Right kidney (tissue), 1 donor: ENCODE measurements around the gene RIMS4.
"Not testable (repeated sequence)": the region's sequence is repeated elsewhere in the genome, so short reads cannot be mapped to it uniquely, and the experiment has no call there.

Experiments
- DNase-seq: peaks from one replicate; pipeline ENCODE4 v3.0.0-alpha.2; 2016

The RIMS4 gene

GRCh38 chr20:44830995-44831394 is 20.6 kb upstream of the RIMS4 start:
- no peak for DNase-seq

DNA sequence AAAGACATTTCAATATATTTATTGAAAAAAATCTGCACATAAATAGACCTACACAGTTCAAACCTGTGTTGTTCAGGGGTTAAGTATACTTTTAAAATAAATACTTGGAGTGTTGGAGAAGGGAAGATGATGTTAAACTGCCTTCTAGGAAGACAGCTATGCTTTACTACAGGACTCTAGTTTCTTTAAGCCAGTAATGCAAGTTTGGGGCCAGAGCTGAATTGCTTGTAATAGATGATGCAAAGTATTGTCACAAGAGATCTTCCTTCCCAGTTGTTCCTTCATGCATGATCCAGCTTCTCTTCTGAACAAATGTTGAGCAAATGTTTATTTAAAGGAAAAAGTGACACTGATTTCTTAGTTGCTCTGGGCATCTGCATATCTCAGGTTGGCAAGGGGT is 20.2 kb upstream of the RIMS4 start:
- DNase-seq = no peak

DNA sequence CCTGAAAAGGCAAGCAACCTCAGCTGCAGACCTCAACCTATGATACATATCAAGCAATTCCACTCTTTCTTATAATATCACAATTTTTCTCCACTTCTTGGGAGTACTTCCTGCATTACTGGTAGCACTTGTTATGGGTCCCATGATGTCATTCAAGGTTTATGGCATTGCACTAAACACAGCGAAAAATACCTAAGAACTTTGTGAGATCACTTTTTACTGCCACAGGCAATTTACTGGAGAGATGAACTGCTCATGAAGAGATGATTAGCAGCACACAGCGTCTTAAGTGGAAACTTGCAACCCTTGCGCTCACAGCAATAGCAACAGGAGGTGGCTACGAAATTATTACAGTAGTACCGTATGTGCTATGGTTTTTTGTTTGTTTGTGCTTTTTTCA is 19.3 kb upstream of the RIMS4 start:
- no peak for DNase-seq

- DNase-seq = no peak
These were observed 18.3 kb upstream of the RIMS4 start for GRCh38 chr20:44828640-44829039.

- DNase-seq = no peak
These were observed 17.1 kb upstream of the RIMS4 start for GRCh38 chr20:44827401-44827800.

- not testable (repeated sequence) for DNase-seq
These were observed 11.2 kb upstream of the RIMS4 start for GRCh38 chr20:44821576-44821975.

GRCh38 chr20:44819936-44820335 is 9.6 kb upstream of the RIMS4 start:
- DNase-seq = no peak

GRCh38 chr20:44817143-44817910 is 7.0 kb upstream of the RIMS4 start:
- no peak for DNase-seq

DNA sequence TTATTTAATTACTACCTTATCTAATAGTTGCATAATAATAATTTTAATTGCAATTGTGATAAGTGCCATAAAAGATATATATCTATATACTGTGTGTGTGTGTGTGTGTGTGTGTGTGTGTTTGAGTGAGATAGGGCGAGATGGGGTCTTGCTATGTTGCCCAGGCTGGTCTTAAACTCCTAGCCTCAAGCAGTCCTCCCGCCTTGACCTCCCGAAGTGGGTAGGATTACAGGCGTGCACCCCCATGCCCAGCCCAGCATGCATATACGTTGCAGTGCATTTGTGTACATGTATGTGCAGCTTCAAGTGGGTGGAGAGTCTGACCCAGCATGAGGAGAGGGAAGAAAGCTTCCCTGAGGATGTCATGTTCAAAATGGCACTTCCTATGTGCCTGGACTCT is 4.6 kb upstream of the RIMS4 start:
- no peak for DNase-seq

- DNase-seq = no peak
These were observed 872 bp upstream of the RIMS4 start for GRCh38 chr20:44811150-44811685.

GRCh38 chr20:44810061-44810390 is 320 bp downstream of the RIMS4 start:
- DNase-seq = no peak

- peak; percentile 19 for DNase-seq
These were observed 826 bp downstream of the RIMS4 start for GRCh38 chr20:44809380-44810060.

GRCh38 chr20:44807684-44808056 is 2.7 kb downstream of the RIMS4 start:
- no peak for DNase-seq

GRCh38 chr20:44807051-44807683 is 3.2 kb downstream of the RIMS4 start:
- no peak for DNase-seq

GRCh38 chr20:44805979-44806620 is 4.2 kb downstream of the RIMS4 start:
- DNase-seq = peak; percentile 11

- DNase-seq = no peak
These were observed 4.9 kb downstream of the RIMS4 start for GRCh38 chr20:44805335-44805978.

DNA sequence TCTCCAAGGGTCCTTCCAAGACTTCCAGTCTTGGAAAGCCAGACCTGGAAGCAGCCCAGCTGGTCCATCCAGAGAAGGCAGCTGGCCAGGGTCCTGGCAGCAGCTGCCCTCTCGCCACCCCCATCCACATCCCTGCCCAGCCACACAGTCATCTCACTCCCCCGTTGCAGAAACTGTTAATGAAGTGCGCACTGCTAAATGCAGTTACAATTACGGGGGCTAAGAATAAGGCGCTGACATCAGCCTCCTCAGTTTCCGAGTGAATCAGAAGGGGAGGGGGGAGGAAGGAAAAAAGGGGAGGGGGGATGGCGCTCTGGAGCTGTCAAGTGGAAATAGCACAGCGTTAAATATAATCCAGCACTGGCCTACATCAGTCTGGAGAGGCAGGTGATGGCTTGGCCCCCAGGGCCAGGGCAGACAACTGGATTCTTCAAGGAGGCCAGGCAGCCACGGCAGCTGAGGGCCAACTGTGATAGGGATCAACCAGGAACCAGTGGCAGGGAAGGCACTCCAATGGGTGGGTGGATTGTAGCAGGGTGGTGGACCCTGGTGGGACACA is 6.9 kb downstream of the RIMS4 start:
- DNase-seq = no peak

DNA sequence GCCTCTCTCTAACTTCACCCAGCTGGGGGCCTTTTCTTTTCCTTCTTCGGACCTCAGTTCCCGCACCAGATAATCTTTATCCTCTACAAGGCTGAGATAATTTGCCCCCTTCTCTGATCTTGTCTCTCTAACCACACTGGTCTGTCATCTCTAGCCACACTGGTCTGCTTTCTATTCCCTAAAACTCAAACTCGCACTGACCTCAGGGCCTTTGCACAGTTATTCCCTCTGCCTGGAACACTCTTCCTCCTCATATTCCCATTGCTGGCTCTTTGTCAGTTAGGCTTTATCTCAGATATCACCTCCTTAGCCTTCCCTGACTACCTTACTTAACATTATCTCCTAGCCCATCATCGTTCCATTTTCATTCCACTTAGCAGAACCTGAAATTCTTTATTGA is 7.6 kb downstream of the RIMS4 start:
- DNase-seq = no peak

GRCh38 chr20:44800391-44801046 is 9.8 kb downstream of the RIMS4 start:
- DNase-seq = no peak

- DNase-seq = no peak
These were observed 10.7 kb downstream of the RIMS4 start for GRCh38 chr20:44799691-44800090.

DNA sequence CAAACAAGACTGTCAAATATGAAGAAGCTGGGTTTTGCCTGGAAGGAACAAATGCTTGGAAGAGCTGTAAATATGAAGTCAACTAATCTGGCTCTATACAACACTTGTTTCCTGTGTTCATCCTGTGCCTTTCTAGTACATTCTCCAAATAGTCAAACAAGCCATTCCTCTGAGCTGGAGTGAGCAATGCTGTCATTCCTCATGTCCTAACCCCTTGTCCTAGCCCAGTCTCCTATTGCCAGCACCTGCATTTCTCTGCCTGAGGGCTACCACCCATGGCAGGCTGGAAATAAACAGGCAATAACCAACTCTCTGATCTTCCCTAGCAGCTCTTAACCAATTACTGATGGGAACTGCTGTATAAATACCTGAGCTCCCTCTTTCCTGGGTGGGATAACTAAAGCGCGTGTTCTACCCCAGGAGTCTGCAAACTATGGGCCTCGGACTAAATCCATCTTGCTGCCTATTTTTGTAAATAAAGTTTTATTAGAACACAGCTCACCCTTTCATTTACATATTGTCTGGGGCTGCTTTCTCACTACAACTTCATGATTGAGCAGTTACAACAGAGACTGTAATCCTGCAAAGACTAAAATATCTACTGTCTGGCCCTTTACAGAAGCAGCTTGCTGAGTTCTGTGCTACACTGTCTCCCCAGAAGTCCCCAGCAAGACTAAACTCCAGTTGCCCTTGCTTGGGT is 13.4 kb downstream of the RIMS4 start:
- no peak for DNase-seq
